H9 (cell line): ENCODE results near the gene YWHAB. TPM values are rescaled to one million over a fixed set of nuclear protein-coding genes. Genes with fewer than 3 reads are reported as not detected.

ENCODE experiments used
- DNase-seq: peaks from one replicate; pipeline ENCODE4 v3.0.0-alpha.2; 2017
- H2AFZ ChIP-seq: one replicate; pipeline ENCODE4 v1.6.1; 2013; ENCODE audit warnings: mild to moderate bottlenecking, low read length, control low read depth, moderate library complexity
- H2AK5ac ChIP-seq: 2 replicates; pipeline ENCODE4 v1.6.1; 2013; ENCODE audit warnings: low read length, control low read depth, mixed read lengths; ENCODE audit not compliant: insufficient read length
- H2BK120ac ChIP-seq: one replicate; pipeline ENCODE4 v1.6.1; 2013; ENCODE audit warnings: low read depth, mild to moderate bottlenecking, low read length, control low read depth, inconsistent platforms; ENCODE audit not compliant: poor library complexity, severe bottlenecking
- H2BK12ac ChIP-seq: 2 replicates; pipeline ENCODE4 v1.6.1; 2013; ENCODE audit warnings: low read length, control low read depth, mixed read lengths, low read depth; ENCODE audit not compliant: insufficient read length
- H2BK15ac ChIP-seq: 2 replicates; pipeline ENCODE4 v1.6.1; 2013; ENCODE audit warnings: low read depth, low read length, control low read depth
- H2BK20ac ChIP-seq: one replicate; pipeline ENCODE4 v1.6.1; 2013; ENCODE audit warnings: low read depth, mild to moderate bottlenecking, low read length, control low read depth, inconsistent platforms; ENCODE audit not compliant: poor library complexity, severe bottlenecking
- H2BK5ac ChIP-seq: 2 replicates; pipeline ENCODE4 v1.6.1; 2013; ENCODE audit warnings: low read length, control low read depth, mixed read lengths; ENCODE audit not compliant: insufficient read length
- H3K14ac ChIP-seq: 2 replicates; pipeline ENCODE4 v1.6.1; 2013; ENCODE audit warnings: low read length, control low read depth; ENCODE audit not compliant: insufficient read depth
- H3K18ac ChIP-seq: 2 replicates; pipeline ENCODE4 v1.6.1; 2013; ENCODE audit warnings: low read depth, mild to moderate bottlenecking, mixed read lengths, low read length, control low read depth; ENCODE audit not compliant: insufficient read length
- H3K23ac ChIP-seq: 2 replicates; pipeline ENCODE4 v1.6.1; 2013; ENCODE audit warnings: low read length, control low read depth, mixed read lengths, low read depth; ENCODE audit not compliant: insufficient read length
- H3K23me2 ChIP-seq: 2 replicates; pipeline ENCODE4 v1.6.1; 2013; ENCODE audit warnings: low read depth, mild to moderate bottlenecking, mixed read lengths, low read length, control low read depth; ENCODE audit not compliant: insufficient read length, poor library complexity, severe bottlenecking
- H3K27ac ChIP-seq: 2 replicates; pipeline ENCODE4 v1.5.1; 2013; ENCODE audit warnings: low read length, control low read depth, mixed read lengths, low read depth; ENCODE audit not compliant: insufficient read length
- H3K27me3 ChIP-seq: 2 replicates; pipeline ENCODE4 v1.6.1; 2013; ENCODE audit warnings: low read length, control low read depth, inconsistent platforms; ENCODE audit not compliant: insufficient read depth
- H3K4ac ChIP-seq: 2 replicates; pipeline ENCODE4 v1.6.1; 2013; ENCODE audit warnings: low read depth, mild to moderate bottlenecking, control low read depth, inconsistent platforms, low read length, moderate library complexity
- H3K4me1 ChIP-seq: 2 replicates; pipeline ENCODE4 v1.6.1; 2013; ENCODE audit warnings: low read length, control low read depth, inconsistent platforms; ENCODE audit not compliant: insufficient read depth
- H3K4me2 ChIP-seq: 2 replicates; pipeline ENCODE4 v1.6.1; 2013; ENCODE audit warnings: low read length, control low read depth, mixed read lengths; ENCODE audit not compliant: insufficient read length, insufficient read depth
- H3K56ac ChIP-seq: 2 replicates; pipeline ENCODE4 v1.6.1; 2013; ENCODE audit warnings: low read depth, mild to moderate bottlenecking, mixed read lengths, low read length, control low read depth; ENCODE audit not compliant: insufficient read length
- H3K79me1 ChIP-seq: 2 replicates; pipeline ENCODE4 v1.6.1; 2013; ENCODE audit warnings: low read depth, mild to moderate bottlenecking, moderate library complexity, low read length, control low read depth, inconsistent platforms; ENCODE audit not compliant: insufficient read depth, poor library complexity, severe bottlenecking
- H3K79me2 ChIP-seq: 2 replicates; pipeline ENCODE4 v1.6.1; 2013; ENCODE audit warnings: low read length, control low read depth, inconsistent platforms; ENCODE audit not compliant: insufficient read depth
- H3K9ac ChIP-seq: 2 replicates; pipeline ENCODE4 v1.6.1; 2013; ENCODE audit warnings: low read length, control low read depth, mixed read lengths; ENCODE audit not compliant: insufficient read length; ENCODE audit errors: extremely low read depth
- H3K9me3 ChIP-seq: one replicate; pipeline ENCODE4 v1.6.1; 2013; ENCODE audit warnings: low read depth, low read length, inconsistent platforms; ENCODE audit not compliant: control insufficient read depth
- H3T11ph ChIP-seq: one replicate; pipeline ENCODE4 v1.6.1; 2013; ENCODE audit warnings: mild to moderate bottlenecking, low read length, control low read depth, inconsistent platforms
- H4K20me1 ChIP-seq: one replicate; pipeline ENCODE4 v1.6.1; 2013; ENCODE audit not compliant: control insufficient read depth, insufficient read length, insufficient read depth
- H4K5ac ChIP-seq: 2 replicates; pipeline ENCODE4 v1.6.1; 2013; ENCODE audit warnings: low read depth, mild to moderate bottlenecking, mixed read lengths, low read length, control low read depth; ENCODE audit not compliant: insufficient read length
- H4K8ac ChIP-seq: replicated peaks from 2 replicates; pipeline ENCODE4 v1.6.1; 2013; ENCODE audit warnings: low read length, control low read depth, mixed read lengths, low read depth; ENCODE audit not compliant: insufficient read length
- H4K91ac ChIP-seq: 2 replicates; pipeline ENCODE4 v1.6.1; 2013; ENCODE audit warnings: low read depth, mild to moderate bottlenecking, moderate library complexity, mixed read lengths, low read length, control low read depth; ENCODE audit not compliant: insufficient read length
- H3K27ac Mint-ChIP-seq, 3 experiments: 2 replicates in 2 of 3; 3 replicates in 1 of 3; pipeline ENCODE4 v1.8.0; 2020 to 2021; ENCODE audit warnings: mixed read lengths in 3 of 3, mild to moderate bottlenecking in 1 of 3, moderate library complexity in 1 of 3
- H3K27me3 Mint-ChIP-seq: 2 replicates; pipeline ENCODE4 v1.8.0; 2021; ENCODE audit warnings: low read depth, mild to moderate bottlenecking, moderate library complexity, mixed read lengths
- H3K36me3 Mint-ChIP-seq, 3 experiments: 2 replicates in 2 of 3; 3 replicates in 1 of 3; pipeline ENCODE4 v1.8.0; 2020 to 2021; ENCODE audit warnings: low read depth in 3 of 3, mixed read lengths in 3 of 3; ENCODE audit not compliant: insufficient read depth in 1 of 3
- H3K4me1 Mint-ChIP-seq, 2 experiments: 2 replicates each; pipeline ENCODE4 v1.8.0; 2020; ENCODE audit warnings: mixed read lengths in 2 of 2
- H3K4me3 Mint-ChIP-seq, 2 experiments: 2 replicates in 1 of 2; 3 replicates in 1 of 2; pipeline ENCODE4 v1.8.0; 2020 to 2021; ENCODE audit warnings: mild to moderate bottlenecking in 2 of 2, mixed read lengths in 2 of 2, moderate library complexity in 1 of 2
- H3K9me3 Mint-ChIP-seq, 2 experiments: 2 replicates in 1 of 2; 3 replicates in 1 of 2; pipeline ENCODE4 v1.8.0; 2020; ENCODE audit warnings: mild to moderate bottlenecking in 2 of 2, mixed read lengths in 2 of 2, moderate library complexity in 1 of 2
- WGBS: extraction: QIAGEN DNeasy Blood & Tissue Kit; methylation state at CpG from one replicate; pipeline ENCODE4 v1.1.7; 2013; ENCODE audit warnings: missing lambda C conversion rate, low lambda C conversion rate, mixed read lengths; ENCODE audit not compliant: insufficient read length; ENCODE audit errors: extremely low coverage; 5-methylcytosine and 5-hydroxymethylcytosine counted together
- total RNA-seq: library from RNA; stranded (reverse); gene quantifications from 2 replicates; pipeline ENCODE4 v1.2.1, GENCODE V29; 2021
- TF ChIP-seq, protein P1 (sequence below): fragments of 200-600 bp; sonication (generic); conservative IDR thresholded peaks from 3 replicates; pipeline ENCODE4 v1.8.0; 2021; ENCODE audit warnings: antibody characterized with exemption, mild to moderate bottlenecking

YWHAB gene
- total RNA-seq, 1 experiment from 2014 or later, result 203 TPM

DNA sequence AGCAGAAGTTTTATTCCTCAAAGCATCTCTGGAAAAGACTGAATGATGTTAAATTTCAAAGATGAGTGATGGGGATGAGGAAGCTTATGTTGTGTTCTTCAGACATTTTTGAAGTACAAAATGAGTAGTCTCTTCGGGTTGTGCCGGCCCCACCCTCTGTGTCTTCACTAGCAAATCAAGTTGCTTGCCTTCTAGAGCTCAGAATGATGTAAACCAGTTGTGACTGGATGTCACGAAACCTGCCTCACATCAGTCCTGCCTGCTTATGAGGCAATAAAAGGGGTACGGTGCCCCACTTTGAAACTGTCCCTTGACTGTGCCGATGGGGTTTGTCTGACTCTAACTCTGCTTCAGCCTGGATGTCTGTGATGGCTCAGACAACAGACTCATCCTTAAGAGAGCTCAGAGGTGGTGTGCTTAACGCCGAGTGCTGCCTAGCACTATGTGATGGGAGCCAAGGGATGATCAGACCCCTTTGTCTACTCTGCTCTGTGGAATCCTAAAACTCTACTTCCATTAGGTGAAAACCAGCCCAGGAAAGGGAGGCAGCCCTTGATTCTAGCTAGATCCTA lies 55.7 kb downstream of the YWHAB start:
- Histone ChIP-seq H3K4me1 (no peaks in the 10 kb centered on the region), H4K5ac (no peak overlapping the region), H3K4me2 (no peak overlapping the region), H3K9ac (no peak overlapping the region), H3K79me1 (no peaks in the 10 kb centered on the region), H3K23me2 (no peaks in the 10 kb centered on the region), H2AFZ (no peak overlapping the region), H3K27ac (no peak overlapping the region), H2BK5ac (no peak overlapping the region), H2BK12ac (no peak overlapping the region), H2BK120ac (no peak overlapping the region), H3K23ac (no peak overlapping the region), H4K8ac (no peak overlapping the region), H3T11ph (no peak overlapping the region), H3K18ac (no peak overlapping the region), H3K79me2 (no peaks in the 10 kb centered on the region), H2BK15ac (no peak overlapping the region), H3K27me3 (no peaks in the 10 kb centered on the region), H3K9me3 (no peaks in the 10 kb centered on the region), H3K4ac (no peak overlapping the region), H4K20me1 (no peaks in the 10 kb centered on the region), H2BK20ac (no peak overlapping the region), H3K14ac (no peak overlapping the region), H3K56ac (no peak overlapping the region), H2AK5ac (no peak overlapping the region), H4K91ac (no peak overlapping the region)
- Mint-ChIP-seq H3K9me3 (no peaks in the 10 kb centered on the region), H3K27me3 (no peaks in the 10 kb centered on the region), H3K4me1 (no peaks in the 10 kb centered on the region), H3K36me3 (peaks cover 9 to 84% (median 57%) of the 10 kb centered on the region in 3 experiments; a peak in 6 of 7 replicates), H3K27ac (peak overlapping the region in 2 of 3 experiments; percentile 20 to 85; a peak in 2 of 7 replicates), H3K4me3 (no peak overlapping the region)
- no CpG with 5 or more reads among the region's 7 CpGs for WGBS
- TF ChIP-seq, protein P1, sequence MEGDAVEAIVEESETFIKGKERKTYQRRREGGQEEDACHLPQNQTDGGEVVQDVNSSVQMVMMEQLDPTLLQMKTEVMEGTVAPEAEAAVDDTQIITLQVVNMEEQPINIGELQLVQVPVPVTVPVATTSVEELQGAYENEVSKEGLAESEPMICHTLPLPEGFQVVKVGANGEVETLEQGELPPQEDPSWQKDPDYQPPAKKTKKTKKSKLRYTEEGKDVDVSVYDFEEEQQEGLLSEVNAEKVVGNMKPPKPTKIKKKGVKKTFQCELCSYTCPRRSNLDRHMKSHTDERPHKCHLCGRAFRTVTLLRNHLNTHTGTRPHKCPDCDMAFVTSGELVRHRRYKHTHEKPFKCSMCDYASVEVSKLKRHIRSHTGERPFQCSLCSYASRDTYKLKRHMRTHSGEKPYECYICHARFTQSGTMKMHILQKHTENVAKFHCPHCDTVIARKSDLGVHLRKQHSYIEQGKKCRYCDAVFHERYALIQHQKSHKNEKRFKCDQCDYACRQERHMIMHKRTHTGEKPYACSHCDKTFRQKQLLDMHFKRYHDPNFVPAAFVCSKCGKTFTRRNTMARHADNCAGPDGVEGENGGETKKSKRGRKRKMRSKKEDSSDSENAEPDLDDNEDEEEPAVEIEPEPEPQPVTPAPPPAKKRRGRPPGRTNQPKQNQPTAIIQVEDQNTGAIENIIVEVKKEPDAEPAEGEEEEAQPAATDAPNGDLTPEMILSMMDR, result no peak
- no peak for DNase-seq
